T-helper 2 cell (primary cell): ENCODE results near the gene CDKN2C.
"Not testable (repeated sequence)": the region's sequence is repeated elsewhere in the genome, so short reads cannot be mapped to it uniquely, and the experiment has no call there.

Experiments used
- DNase-seq, 5 experiments: peaks; one replicate each; pipeline versions ENCODE4 v3.0.0 to v3.0.0-alpha.2; 2012 to 2022
- total RNA-seq, 2 donors: gene quantifications; one replicate each; lab custom pipeline; 2026; lab: John Stamatoyannopoulos, UW

The CDKN2C gene
- 7.5 to 8.9 reads per million in 2 donors for total RNA-seq

DNA sequence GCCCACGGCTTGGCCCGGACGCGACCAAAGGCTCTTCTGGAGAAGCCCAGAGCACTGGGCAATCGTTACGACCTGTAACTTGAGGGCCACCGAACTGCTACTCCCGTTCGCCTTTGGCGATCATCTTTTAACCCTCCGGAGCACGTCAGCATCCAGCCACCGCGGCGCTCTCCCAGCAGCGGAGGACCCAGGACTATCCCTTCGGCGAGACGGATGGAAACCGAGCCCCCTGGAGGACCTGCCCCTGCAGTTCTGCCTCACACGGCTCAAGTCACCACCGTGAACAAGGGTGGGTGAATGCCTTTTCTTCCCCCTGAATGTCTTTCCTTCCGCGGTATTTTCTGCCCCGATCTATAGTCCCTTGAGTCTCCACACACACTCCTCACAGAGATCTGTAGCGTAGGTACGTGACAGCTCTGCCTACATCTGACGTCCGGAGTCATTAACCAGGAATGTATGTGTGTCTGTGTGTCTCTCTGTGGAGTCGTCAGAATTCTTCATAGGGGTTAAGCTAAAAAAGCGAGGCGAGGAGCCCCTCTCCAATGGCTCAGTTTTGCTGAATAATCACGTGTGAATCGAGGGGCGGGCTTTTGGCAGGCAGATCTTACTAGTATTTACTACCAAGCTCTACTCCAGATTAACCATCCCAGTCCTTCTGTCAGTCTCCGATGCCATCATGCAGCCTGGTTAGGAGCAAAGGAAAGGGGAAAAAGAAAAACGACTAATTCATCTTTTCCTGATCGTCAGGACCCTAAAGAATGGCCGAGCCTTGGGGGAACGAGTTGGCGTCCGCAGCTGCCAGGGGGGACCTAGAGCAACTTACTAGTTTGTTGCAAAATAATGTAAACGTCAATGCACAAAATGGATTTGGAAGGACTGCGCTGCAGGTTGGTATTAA lies at the start of gene CDKN2C:
TSS of gene CDKN2C (plus strand) at position 635 of the 898 bp plus-strand sequence. CDS start at position 759, 124 bp downstream.
- peak in 4 of 5 experiments; percentile 20 to 71 (median 52) for DNase-seq

GRCh38 chr1:50920409-50920808 lies 49.6 kb upstream of the CDKN2C start:
- no peak for DNase-seq

GRCh38 chr1:50921029-50921428 lies 49.0 kb upstream of the CDKN2C start:
- no peak for DNase-seq

GRCh38 chr1:50923564-50923963 lies 46.5 kb upstream of the CDKN2C start:
- DNase-seq = no peak

GRCh38 chr1:50929376-50929958 lies 40.6 kb upstream of the CDKN2C start:
- peak in 1 of 5 experiments; percentile 8 for DNase-seq

GRCh38 chr1:50930193-50930592 lies 39.9 kb upstream of the CDKN2C start:
- peak in 1 of 5 experiments; percentile 45 for DNase-seq

- no peak for DNase-seq
Observed at GRCh38 chr1:50930965-50931737, 38.9 kb upstream of the CDKN2C start.

DNA sequence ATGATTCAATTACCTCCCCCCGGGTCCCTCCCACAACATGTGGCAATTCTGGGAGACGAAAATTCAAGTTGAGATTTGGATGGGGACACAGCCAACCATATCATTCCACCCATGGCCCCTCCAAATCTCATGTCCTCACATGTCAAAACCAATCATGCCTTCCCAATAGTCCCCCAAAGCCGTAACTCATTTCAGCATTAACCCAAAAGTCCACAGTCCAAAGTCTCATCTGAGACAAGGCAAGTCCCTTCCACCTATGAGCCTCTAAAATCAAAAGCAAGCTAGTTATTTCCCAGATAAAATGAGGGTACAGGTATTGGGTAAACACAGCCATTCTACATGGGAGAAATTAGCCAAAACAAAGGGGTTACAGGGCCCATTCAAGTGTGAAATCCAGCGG lies 38.0 kb upstream of the CDKN2C start:
- DNase-seq = not testable (repeated sequence)

- not testable (repeated sequence) for DNase-seq
Observed at GRCh38 chr1:50933770-50934169, 36.3 kb upstream of the CDKN2C start.

- DNase-seq = no peak
Observed at GRCh38 chr1:50934838-50935237, 35.2 kb upstream of the CDKN2C start.

DNA sequence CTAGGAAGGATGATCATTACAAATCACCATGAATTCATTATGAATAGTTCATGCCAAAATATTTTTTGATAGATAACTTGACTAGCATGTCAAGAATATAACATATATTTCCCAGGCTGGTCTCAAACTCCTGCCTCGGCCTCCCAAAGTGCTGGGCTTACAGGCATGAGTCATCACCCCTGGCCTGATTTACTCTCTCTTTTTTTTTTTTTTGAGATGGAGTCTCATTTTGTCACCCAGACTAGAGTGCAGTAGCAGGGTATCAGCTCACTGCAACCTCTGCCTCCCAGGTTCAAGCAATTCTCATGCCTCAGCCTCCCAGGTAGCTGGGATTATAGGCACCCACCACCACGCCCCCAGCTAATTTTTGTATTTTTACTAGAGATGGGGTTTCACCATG lies 34.8 kb upstream of the CDKN2C start:
- not testable (repeated sequence) for DNase-seq

DNA sequence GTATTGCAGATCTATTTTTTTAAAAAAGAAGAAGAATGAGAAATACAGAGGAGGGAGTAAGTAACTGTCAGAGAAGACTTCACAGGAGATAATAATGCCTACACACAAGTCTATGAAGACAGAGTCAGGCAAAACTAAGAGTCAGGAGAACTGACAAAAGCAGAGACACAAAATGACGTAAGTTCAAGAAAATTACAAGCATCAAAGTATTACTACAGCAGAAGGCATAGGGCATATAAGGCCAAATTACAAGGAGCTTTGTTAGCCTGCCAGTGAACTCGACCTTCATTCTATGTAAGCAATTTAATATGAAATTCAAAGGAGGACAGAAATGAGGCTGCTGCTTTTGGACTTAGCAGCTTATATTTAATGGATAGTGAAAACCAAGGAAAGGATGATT lies 33.7 kb upstream of the CDKN2C start:
- no peak for DNase-seq

GRCh38 chr1:50940291-50940690 lies 29.8 kb upstream of the CDKN2C start:
- DNase-seq = no peak

DNA sequence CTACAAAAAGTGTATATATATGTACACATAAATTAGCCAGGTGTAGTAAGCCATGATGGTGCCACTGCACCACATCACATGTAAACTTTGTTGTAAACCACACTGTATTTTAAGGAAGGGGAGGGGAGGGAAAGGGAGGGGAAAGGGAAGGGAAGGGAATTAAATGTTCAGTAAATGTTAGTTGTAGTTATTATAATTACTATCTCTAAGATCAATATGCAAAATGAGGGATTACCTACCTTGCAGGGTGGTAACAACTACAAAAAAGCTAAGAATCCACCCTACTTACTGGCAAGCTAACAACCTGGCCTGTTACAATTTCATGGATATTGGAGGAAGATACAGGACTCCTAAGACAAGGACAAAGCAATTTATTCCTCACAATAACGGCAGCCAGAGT lies 27.7 kb upstream of the CDKN2C start:
- no peak for DNase-seq

DNA sequence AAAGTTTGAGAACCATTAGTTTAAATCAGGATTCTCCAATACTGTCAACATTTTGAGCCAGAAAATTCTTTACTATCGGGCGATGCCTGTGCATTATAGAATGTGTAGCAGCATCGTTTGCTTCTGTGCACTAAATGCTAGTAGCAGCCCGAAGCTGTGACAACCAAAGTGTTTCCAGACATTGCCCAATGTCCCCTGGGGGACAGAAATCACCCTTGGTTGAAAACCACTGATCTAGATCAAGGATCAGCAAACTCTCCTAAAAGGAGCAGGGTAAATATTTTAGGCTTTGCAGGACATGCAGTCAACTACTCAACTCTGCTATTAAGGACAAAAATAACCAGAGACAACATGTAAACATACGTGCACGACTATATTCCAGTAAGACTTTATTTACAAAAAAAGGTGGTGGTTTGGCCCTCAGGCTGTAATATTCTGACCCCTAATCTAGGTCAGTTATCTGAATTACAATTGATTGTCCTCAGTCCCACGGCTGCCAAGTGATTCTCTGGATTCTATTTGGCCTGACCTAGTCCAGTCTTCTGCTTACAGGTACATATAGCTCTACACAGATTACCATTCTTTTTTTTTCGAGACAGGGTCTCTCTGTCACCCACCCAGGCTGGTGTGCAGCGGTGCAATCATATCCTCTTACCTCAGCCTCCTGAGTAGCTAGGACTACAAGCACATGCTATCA lies 20.6 kb upstream of the CDKN2C start:
- no peak for DNase-seq

DNA sequence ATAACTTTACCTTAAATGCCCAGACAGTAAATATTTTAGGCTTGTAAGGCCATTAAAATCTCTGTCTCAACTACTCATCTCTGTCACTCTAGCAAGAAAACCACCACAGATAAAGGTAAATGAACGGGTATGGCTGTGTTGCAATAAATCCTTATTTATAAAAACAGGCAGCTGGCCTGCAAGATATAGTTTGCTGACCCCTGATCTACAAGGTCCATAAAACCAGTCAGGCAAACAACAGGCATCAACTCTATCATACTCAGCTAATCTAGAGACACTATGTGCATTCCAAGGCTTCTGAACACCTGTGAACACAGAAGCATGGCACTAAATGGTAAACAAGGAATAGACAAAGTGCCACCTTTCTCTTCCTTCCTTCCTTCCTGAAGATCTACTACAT lies 19.6 kb upstream of the CDKN2C start:
- no peak for DNase-seq

DNA sequence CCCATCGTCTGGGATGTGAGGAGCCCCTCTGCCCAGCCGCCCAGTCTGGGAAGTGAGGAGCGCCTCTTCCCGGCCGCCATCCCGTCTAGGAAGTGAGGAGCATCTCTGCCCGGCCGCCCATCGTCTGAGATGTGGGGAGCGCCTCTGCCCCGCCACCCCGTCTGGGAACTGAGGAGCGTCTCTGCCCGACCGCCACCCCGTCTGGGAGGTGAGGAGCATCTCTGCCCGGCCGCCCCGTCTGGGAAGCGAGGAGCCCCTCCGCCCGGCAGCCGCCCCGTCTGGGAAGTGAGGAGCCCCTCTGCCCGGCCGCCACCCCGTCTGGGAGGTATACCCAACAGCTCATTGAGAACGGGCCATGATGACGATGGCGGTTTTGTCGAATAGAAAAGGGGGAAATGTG lies 17.5 kb upstream of the CDKN2C start:
- DNase-seq = not testable (repeated sequence)

GRCh38 chr1:50955116-50955515 lies 14.9 kb upstream of the CDKN2C start:
- no peak for DNase-seq

- DNase-seq = peak in 1 of 5 experiments; percentile 48
Observed at GRCh38 chr1:50959303-50959912, 10.6 kb upstream of the CDKN2C start.

GRCh38 chr1:50959913-50960844 lies 9.9 kb upstream of the CDKN2C start, which contains the start of gene FAF1:
TSS of gene FAF1 (minus strand) at chr1:50960267. CDS start at chr1:50959811, 456 bp downstream.
- peak; percentile 93 to 99 (median 97) for DNase-seq

GRCh38 chr1:50964863-50965262 lies 5.2 kb upstream of the CDKN2C start:
- DNase-seq = no peak
